SK-N-SH treated with all-trans-retinoic acid at 6 μM for 48 hours (cell line): ENCODE measurements around the gene DENND1A.

Experiments used
- BACH2 ChIP-seq: fragments of 250-450 bp; sonication (Bioruptor Pico); IDR thresholded peaks from 2 replicates; pipeline ENCODE4 v1.9.0; 2021; ENCODE audit warnings: mild to moderate bottlenecking, borderline replicate concordance
- CSDC2 ChIP-seq: fragments of 250-450 bp; sonication (Bioruptor Pico); IDR thresholded peaks from 2 replicates; pipeline ENCODE4 v1.5.0; 2020; ENCODE audit warnings: mild to moderate bottlenecking, moderate library complexity
- ISL1 ChIP-seq: fragments of 250-450 bp; sonication (Bioruptor Pico); IDR thresholded peaks from 2 replicates; pipeline ENCODE4 v2.1.2; 2022; ENCODE audit warnings: mild to moderate bottlenecking, moderate library complexity
- RARB ChIP-seq: fragments of 250-450 bp; sonication (Bioruptor Pico); IDR thresholded peaks from 2 replicates; pipeline ENCODE4 v1.8.0; 2021; ENCODE audit warnings: mild to moderate bottlenecking, moderate library complexity
- ZFP3 ChIP-seq: fragments of 250-450 bp; sonication (Bioruptor Pico); IDR thresholded peaks from 2 replicates; pipeline ENCODE4 v1.5.0; 2020; ENCODE audit warnings: mild to moderate bottlenecking, moderate library complexity
- ZNF70 ChIP-seq: fragments of 450-650 bp; formaldehyde crosslinking; IDR thresholded peaks from 2 replicates; pipeline ENCODE4 v1.5.0; 2020; ENCODE audit warnings: mild to moderate bottlenecking, moderate library complexity
- ZNF8 ChIP-seq: fragments of 450-650 bp; formaldehyde crosslinking; IDR thresholded peaks from 2 replicates; pipeline ENCODE4 v1.5.0; 2020; ENCODE audit warnings: mild to moderate bottlenecking, moderate library complexity
- TF ChIP-seq, protein P1 (sequence below): fragments of 250-450 bp; sonication (Bioruptor Pico); IDR thresholded peaks from 2 replicates; pipeline ENCODE4 v1.8.0; 2020; ENCODE audit warnings: mild to moderate bottlenecking, moderate library complexity, borderline replicate concordance
- TF ChIP-seq, protein P2 (sequence below): fragments of 250-450 bp; sonication (Bioruptor Pico); IDR thresholded peaks from 2 replicates; pipeline ENCODE4 v1.5.1; 2020; ENCODE audit warnings: low read depth, mild to moderate bottlenecking, moderate library complexity
- TF ChIP-seq, protein P3 (sequence below): fragments of 250-450 bp; sonication (Bioruptor Pico); IDR thresholded peaks from 2 replicates; pipeline ENCODE4 v1.5.0; 2020; ENCODE audit warnings: mild to moderate bottlenecking, moderate library complexity

DNA sequence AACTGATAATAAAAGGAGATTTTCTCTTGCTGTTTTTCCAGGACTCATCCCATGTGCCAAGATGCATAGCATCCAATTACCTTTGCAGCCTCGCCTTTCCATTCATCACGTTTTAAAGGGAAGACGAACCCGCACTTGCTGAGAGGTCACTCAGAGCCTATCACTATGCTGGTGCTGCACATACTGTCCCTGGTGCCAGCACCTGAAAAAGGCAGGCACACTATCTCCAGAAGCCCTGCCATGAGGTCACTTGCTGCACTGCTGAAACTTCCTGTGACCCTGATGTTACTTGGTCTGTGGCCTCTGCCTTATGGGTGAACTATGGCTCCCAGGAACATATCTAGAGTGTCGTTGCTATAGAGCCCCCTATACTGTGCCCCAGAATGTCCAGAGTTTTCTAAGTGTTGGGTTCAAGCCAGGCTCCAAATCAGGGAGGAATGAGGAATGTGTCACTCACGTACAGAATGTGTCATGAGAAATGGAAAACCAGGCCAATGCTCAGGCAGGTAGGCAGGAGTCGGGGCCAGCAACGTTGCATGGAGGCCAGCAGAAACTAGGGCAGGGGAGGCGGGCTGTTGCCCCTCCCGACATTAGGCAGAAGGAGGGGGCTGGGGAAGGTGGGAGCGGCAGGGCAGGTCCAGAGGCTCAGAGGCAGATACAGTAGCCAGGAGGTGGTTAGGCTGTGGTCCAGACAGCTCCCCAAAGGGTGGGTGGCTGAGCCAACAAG lies 311.8 kb downstream of the DENND1A start:
- TF ChIP-seq RARB (CRISPR knock-in tag) (no peak), ZFP3 (CRISPR knock-in tag) (no peak), CSDC2 (CRISPR knock-in tag) (no peak), BACH2 (CRISPR knock-in tag) (no peak), ISL1 (CRISPR knock-in tag) (no peak), ZNF70 (CRISPR knock-in tag) (no peak), ZNF8 (CRISPR knock-in tag) (no peak)
- TF ChIP-seq, protein P1, sequence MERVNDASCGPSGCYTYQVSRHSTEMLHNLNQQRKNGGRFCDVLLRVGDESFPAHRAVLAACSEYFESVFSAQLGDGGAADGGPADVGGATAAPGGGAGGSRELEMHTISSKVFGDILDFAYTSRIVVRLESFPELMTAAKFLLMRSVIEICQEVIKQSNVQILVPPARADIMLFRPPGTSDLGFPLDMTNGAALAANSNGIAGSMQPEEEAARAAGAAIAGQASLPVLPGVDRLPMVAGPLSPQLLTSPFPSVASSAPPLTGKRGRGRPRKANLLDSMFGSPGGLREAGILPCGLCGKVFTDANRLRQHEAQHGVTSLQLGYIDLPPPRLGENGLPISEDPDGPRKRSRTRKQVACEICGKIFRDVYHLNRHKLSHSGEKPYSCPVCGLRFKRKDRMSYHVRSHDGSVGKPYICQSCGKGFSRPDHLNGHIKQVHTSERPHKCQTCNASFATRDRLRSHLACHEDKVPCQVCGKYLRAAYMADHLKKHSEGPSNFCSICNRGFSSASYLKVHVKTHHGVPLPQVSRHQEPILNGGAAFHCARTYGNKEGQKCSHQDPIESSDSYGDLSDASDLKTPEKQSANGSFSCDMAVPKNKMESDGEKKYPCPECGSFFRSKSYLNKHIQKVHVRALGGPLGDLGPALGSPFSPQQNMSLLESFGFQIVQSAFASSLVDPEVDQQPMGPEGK (CRISPR knock-in tag), result no peak
- TF ChIP-seq, protein P2, sequence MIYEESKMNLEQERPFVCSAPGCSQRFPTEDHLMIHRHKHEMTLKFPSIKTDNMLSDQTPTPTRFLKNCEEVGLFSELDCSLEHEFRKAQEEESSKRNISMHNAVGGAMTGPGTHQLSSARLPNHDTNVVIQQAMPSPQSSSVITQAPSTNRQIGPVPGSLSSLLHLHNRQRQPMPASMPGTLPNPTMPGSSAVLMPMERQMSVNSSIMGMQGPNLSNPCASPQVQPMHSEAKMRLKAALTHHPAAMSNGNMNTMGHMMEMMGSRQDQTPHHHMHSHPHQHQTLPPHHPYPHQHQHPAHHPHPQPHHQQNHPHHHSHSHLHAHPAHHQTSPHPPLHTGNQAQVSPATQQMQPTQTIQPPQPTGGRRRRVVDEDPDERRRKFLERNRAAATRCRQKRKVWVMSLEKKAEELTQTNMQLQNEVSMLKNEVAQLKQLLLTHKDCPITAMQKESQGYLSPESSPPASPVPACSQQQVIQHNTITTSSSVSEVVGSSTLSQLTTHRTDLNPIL (CRISPR knock-in tag), result no peak
- TF ChIP-seq, protein P3, sequence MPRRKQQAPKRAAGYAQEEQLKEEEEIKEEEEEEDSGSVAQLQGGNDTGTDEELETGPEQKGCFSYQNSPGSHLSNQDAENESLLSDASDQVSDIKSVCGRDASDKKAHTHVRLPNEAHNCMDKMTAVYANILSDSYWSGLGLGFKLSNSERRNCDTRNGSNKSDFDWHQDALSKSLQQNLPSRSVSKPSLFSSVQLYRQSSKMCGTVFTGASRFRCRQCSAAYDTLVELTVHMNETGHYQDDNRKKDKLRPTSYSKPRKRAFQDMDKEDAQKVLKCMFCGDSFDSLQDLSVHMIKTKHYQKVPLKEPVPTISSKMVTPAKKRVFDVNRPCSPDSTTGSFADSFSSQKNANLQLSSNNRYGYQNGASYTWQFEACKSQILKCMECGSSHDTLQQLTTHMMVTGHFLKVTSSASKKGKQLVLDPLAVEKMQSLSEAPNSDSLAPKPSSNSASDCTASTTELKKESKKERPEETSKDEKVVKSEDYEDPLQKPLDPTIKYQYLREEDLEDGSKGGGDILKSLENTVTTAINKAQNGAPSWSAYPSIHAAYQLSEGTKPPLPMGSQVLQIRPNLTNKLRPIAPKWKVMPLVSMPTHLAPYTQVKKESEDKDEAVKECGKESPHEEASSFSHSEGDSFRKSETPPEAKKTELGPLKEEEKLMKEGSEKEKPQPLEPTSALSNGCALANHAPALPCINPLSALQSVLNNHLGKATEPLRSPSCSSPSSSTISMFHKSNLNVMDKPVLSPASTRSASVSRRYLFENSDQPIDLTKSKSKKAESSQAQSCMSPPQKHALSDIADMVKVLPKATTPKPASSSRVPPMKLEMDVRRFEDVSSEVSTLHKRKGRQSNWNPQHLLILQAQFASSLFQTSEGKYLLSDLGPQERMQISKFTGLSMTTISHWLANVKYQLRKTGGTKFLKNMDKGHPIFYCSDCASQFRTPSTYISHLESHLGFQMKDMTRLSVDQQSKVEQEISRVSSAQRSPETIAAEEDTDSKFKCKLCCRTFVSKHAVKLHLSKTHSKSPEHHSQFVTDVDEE, result no peak
